Lower leg skin (tissue), 4 donors: ENCODE data around the gene FHL2. TPM values are rescaled to one million over a fixed set of nuclear protein-coding genes. Genes with fewer than 3 reads are reported as not detected.

Experiments used
- DNase-seq, 2 donors: peaks; one replicate each; pipeline ENCODE4 v3.0.0-alpha.2; 2019; ENCODE audit warnings: low spot score in 2 of 2
- H3K4me3 ChIP-seq: fragments of 200-600 bp; sonication (generic); 2 replicates; pipeline ENCODE4 v1.5.1; 2017; ENCODE audit warnings: mild to moderate bottlenecking, low read depth; ENCODE audit not compliant: poor library complexity, severe bottlenecking
- POLR2A ChIP-seq, 2 donors: fragments of 450-650 bp; IDR thresholded peaks; one replicate each; pipeline ENCODE4 v1.6.1; 2016 to 2017; ENCODE audit warnings: antibody characterized with exemption in 2 of 2, mild to moderate bottlenecking in 1 of 2, moderate library complexity in 1 of 2
- WGBS, 2 donors: methylation state at CpG; one replicate each; pipeline ENCODE4 v1.1.5; 2018; 5-methylcytosine and 5-hydroxymethylcytosine counted together
- intact Hi-C: fragments of 100-400 bp; cut with DNase I; formaldehyde crosslinking; loops from one replicate; pipeline ENCODE4 v1.15.0; 2023; ENCODE audit warnings: low total_unique reads
- total RNA-seq, 4 donors: library from RNA; depleted of rRNA; stranded (reverse); fragments of >200 nt; gene quantifications; one replicate each; pipeline ENCODE4 v1.1.0, GENCODE V29; 2016
- TF ChIP-seq, protein P1 (sequence below), 3 donors: fragments of 450-650 bp; IDR thresholded peaks; one replicate each; pipeline ENCODE4 v1.5.1; 2016; ENCODE audit warnings: antibody characterized with exemption in 3 of 3, mild to moderate bottlenecking in 3 of 3, moderate library complexity in 2 of 3

FHL2 gene
- total RNA-seq, 4 donors from 2014 or later, result 48.3 to 67.3 (median 49.3) TPM

DNA sequence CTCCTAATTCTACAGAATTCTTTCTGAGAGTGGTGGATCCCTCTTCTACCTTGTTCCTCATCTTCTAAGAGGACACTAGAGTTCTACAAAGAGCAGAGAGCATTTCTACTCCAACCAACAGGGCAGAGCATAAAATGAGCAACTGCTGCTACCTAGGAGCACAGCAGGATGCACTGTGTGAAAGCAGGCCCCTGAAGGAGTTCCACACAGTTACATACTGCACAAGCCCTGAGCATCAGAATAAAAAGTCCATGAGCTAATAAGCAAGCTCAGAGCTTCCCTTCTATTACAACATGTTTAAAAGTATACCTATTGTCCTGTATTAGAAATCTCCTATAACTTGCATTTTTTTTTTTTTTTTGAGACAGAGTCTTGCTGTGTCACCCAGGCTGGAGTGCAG, 8.4 kb downstream of the FHL2 start:
- intact Hi-C loops, result no loop called here

DNA sequence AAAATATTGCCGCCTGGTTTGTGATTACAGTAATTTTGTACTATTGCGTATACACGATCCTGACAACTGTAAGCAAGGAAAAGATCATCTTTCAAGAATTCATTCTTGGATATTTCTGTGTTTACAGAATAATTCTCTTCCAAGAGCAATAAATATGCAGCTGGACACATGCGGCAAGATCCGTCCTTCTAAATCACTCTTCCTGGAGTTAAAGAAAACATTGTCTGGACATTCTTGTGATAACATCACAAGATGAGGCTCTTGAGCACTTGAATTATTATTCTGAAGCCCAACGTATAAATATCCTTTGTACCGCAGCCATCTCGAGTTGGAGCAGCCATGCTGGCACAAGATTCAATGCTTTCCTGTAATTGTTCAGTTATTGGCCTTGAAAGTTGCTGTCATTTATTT, 9.9 kb downstream of the FHL2 start:
- TF ChIP-seq, protein P1, sequence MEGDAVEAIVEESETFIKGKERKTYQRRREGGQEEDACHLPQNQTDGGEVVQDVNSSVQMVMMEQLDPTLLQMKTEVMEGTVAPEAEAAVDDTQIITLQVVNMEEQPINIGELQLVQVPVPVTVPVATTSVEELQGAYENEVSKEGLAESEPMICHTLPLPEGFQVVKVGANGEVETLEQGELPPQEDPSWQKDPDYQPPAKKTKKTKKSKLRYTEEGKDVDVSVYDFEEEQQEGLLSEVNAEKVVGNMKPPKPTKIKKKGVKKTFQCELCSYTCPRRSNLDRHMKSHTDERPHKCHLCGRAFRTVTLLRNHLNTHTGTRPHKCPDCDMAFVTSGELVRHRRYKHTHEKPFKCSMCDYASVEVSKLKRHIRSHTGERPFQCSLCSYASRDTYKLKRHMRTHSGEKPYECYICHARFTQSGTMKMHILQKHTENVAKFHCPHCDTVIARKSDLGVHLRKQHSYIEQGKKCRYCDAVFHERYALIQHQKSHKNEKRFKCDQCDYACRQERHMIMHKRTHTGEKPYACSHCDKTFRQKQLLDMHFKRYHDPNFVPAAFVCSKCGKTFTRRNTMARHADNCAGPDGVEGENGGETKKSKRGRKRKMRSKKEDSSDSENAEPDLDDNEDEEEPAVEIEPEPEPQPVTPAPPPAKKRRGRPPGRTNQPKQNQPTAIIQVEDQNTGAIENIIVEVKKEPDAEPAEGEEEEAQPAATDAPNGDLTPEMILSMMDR (IDR thresholded peaks at IDR 0.05), result no peak
- no peak for TF ChIP-seq POLR2A (IDR thresholded peaks at IDR 0.05)
- DNase-seq, result no peak
- no peak overlapping the region for H3K4me3 ChIP-seq
- 33 to 50% methylated on average over 8 of the region's 8 CpGs for WGBS, 2 donors
- intact Hi-C loops, result no loop called here

More for the DNA sequence above, 8.4 kb downstream of the FHL2 start:
- no peak for TF ChIP-seq POLR2A (IDR thresholded peaks at IDR 0.05)
- DNase-seq, result no peak
- H3K4me3 ChIP-seq, result no peak overlapping the region

DNA sequence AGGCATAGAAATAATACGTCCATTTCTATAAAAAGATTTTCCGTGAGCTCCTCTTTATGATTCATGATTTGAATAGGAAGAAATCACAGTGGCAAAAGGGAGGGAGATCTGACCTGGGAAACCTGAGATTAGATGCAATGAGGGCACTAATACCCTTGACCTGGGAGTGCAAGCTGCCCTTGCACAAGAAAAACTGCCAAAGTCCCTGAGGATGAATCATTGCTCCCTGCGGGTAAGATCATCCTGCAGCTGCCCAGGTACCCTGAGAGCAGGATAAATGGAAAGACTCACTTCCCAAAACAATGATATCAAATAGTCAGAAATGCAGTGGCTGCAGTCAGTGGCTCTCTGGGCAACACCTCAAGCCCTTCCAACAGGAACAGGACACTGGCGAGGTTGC, 11.6 kb downstream of the FHL2 start:
- TF ChIP-seq, protein P1 (IDR thresholded peaks at IDR 0.05), result no peak
- no peak for TF ChIP-seq POLR2A (IDR thresholded peaks at IDR 0.05)
- DNase-seq, result no peak
- WGBS, 2 donors, result 75 to 80% methylated on average over 4 of the region's 4 CpGs
- no peak overlapping the region for H3K4me3 ChIP-seq
- intact Hi-C loops, result no loop called here

DNA sequence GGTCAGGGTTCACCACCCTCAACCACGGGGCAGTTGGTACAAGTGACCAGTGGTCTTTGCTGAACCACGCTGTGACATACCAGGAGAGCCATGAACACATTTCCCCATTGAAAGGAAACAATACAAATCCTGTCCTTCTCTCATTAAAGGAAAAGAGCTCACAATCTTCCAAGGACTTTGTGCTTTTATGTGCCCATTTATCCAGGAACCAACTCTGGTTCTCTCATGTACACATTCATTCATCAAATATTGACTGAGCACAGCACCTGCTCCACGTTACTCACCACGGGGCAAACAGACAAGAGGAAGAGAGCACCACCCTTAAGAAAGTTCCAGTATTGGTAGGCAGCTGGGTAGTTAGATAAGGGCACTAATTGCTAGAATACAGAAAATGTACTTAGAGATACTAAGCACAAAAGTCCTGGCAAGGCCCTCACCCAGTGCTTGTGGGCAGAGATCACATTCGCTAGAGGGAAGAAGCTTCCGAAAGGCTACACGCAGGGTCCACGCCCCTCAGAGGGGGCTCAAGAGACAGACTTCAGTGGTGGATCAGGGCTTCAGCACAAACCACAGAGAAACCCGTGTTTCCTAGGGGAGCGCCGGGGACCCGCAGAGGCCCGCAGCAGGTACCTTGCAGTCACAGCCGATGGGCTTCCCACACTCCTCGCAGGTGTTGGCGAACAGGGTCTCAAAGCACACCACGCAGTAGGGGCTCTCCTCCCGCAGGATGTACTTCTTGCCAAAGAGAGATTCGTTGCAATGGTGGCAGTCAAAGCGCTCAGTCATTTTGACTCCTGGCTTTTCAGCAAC, 12.9 kb downstream of the FHL2 start:
- TF ChIP-seq, protein P1 (IDR thresholded peaks at IDR 0.05), result no peak
- TF ChIP-seq POLR2A (IDR thresholded peaks at IDR 0.05), result no peak
- intact Hi-C loops, result no loop called here
- no peak overlapping the region for H3K4me3 ChIP-seq
- WGBS, 2 donors, result 92 to 93% methylated on average over 20 of the region's 20 CpGs
- DNase-seq, result no peak

DNA sequence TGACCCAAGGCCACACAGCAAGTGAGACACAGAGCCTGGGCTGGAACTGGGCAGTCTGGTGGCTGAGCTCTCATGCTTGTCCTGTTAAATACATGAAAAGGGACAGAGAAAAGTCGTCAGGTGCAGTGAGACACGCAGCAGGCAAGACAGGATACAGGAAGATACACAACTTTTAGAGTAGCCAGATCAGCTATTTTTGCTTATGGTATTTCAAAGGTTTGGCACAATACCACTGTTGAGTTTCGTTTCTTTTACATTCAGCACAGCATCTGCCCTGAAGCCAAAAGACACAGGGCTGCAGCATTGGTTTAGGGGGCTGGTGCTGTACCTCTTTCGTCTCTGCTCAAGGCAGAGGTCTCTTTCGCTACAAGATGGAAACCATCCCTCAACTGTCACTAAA, 14.0 kb downstream of the FHL2 start:
- no peak for DNase-seq
- TF ChIP-seq, protein P1 (IDR thresholded peaks at IDR 0.05), result no peak
- H3K4me3 ChIP-seq, result no peak overlapping the region
- WGBS, 2 donors, result 88 to 89% methylated on average over 5 of the region's 5 CpGs
- intact Hi-C loops, result no loop called here

DNA sequence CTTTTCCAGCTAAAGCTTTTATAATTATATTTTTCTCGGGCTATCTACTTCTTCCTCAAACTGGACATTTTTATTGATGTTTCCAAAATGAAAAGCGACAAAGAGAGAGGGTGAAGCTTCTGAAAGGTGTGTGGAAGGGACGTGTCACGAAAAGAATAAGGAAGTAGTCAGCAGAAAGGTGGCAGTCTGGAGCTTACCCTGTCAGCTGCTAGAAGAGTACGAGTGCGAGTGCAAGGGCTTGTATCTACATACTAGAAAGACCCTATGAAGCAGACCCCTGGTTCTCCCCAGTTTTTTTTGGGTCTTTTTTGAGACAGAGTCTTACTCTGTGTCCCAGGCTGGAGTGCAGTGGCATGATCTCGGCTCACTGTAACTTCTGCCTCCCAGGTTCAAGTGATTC, 14.6 kb downstream of the FHL2 start:
- TF ChIP-seq, protein P1 (IDR thresholded peaks at IDR 0.05), result no peak
- no peak for TF ChIP-seq POLR2A (IDR thresholded peaks at IDR 0.05)
- no peak for DNase-seq
- H3K4me3 ChIP-seq, result no peak overlapping the region
- intact Hi-C loops, result no loop called here
- WGBS, 2 donors, result 83 to 85% methylated on average over 7 of the region's 7 CpGs
